Activated naive CD4-positive, alpha-beta T cell treated with Interleukin-2 at 50 U/mL for 16 hours (primary cell): ENCODE measurements around the gene ADAM19.
"Not testable (repeated sequence)": the region's sequence is repeated elsewhere in the genome, so short reads cannot be mapped to it uniquely, and the experiment has no call there.

Source experiments
- DNase-seq: peaks from one replicate; pipeline ENCODE4 v3.0.0-alpha.2; 2020

Gene ADAM19

GRCh38 chr5:157458835-157459234 is 116.7 kb downstream of the ADAM19 start:
- DNase-seq: no peak

- DNase-seq: no peak
Measured at GRCh38 chr5:157457391-157457790, 118.2 kb downstream of the ADAM19 start.

- DNase-seq: no peak
Measured at GRCh38 chr5:157456301-157456700, 119.3 kb downstream of the ADAM19 start.

- DNase-seq: no peak
Measured at GRCh38 chr5:157455057-157455456, 120.5 kb downstream of the ADAM19 start.

- no peak for DNase-seq
Measured at GRCh38 chr5:157454273-157454672, 121.3 kb downstream of the ADAM19 start.

- DNase-seq: no peak
Measured at GRCh38 chr5:157451806-157452205, 123.8 kb downstream of the ADAM19 start.

GRCh38 chr5:157450024-157450423 is 125.6 kb downstream of the ADAM19 start:
- DNase-seq: no peak

- DNase-seq: no peak
Measured at GRCh38 chr5:157449011-157449723, 126.4 kb downstream of the ADAM19 start.

GRCh38 chr5:157447201-157447637 is 128.4 kb downstream of the ADAM19 start:
- DNase-seq: no peak

- no peak for DNase-seq
Measured at GRCh38 chr5:157446412-157446935, 129.1 kb downstream of the ADAM19 start.

- DNase-seq: no peak
Measured at GRCh38 chr5:157445745-157446411, 129.7 kb downstream of the ADAM19 start.

- DNase-seq: no peak
Measured at GRCh38 chr5:157444224-157444623, 131.4 kb downstream of the ADAM19 start.

GRCh38 chr5:157443041-157443549 is 132.5 kb downstream of the ADAM19 start:
- no peak for DNase-seq

GRCh38 chr5:157434096-157434495 is 141.5 kb downstream of the ADAM19 start:
- no peak for DNase-seq

- DNase-seq: no peak
Measured at GRCh38 chr5:157431544-157432200, 143.9 kb downstream of the ADAM19 start.

- not testable (repeated sequence) for DNase-seq
Measured at GRCh38 chr5:157429920-157430319, 145.7 kb downstream of the ADAM19 start.
